ENCODE results near the gene S100A3. TPM values are rescaled to one million over a fixed set of nuclear protein-coding genes. Genes with fewer than 3 reads are reported as not detected.

Gene S100A3
- total RNA-seq, 3 donors from 2014 or later: not detected

DNA sequence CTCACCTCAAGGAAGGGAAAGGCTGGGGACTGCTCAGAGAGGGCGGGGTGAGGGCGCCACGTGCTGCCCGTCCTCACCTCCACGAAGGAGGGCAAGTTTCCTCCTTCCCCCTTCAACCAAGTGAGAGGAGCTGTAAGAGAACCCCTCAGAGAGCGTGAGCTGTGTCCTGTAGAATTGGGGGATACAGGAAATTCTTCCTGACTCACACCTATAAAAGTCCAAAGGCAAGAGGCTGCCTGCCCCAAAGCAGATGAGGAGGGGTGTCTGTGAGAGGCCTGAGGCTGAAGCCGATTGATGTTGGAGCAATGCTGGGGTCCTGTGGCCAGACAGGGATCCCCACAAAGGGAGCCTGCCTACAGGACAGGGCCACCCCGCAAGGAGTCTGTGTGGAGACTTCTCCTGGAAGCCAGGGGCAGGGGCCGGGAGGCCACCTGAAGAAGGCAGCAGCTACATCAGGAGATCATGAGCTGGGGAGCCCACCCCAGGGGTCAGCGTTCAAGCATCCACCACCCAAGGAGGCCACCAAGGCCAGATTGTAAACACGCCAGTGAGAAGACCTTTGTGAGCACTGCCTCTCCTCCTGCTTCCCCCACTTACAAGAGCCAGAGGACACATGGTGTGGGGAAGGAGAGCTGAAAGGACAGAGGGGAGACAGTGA, 41.0 kb downstream of the S100A3 start:
- H3K27me3 Mint-ChIP-seq (ENCODE audit: low read depth): no peaks in the 10 kb centered on the region
- peaks cover 9% of the 10 kb centered on the region for H3K4me1 Mint-ChIP-seq (ENCODE audit: low read depth)
- H3K36me3 Mint-ChIP-seq (ENCODE audit: insufficient read depth): no peaks in the 10 kb centered on the region
- H3K4me3 Mint-ChIP-seq: no peak overlapping the region
- ATAC-seq: no peak
- H3K9me3 Mint-ChIP-seq: no peaks in the 10 kb centered on the region
- DNase-seq: no peak

DNA sequence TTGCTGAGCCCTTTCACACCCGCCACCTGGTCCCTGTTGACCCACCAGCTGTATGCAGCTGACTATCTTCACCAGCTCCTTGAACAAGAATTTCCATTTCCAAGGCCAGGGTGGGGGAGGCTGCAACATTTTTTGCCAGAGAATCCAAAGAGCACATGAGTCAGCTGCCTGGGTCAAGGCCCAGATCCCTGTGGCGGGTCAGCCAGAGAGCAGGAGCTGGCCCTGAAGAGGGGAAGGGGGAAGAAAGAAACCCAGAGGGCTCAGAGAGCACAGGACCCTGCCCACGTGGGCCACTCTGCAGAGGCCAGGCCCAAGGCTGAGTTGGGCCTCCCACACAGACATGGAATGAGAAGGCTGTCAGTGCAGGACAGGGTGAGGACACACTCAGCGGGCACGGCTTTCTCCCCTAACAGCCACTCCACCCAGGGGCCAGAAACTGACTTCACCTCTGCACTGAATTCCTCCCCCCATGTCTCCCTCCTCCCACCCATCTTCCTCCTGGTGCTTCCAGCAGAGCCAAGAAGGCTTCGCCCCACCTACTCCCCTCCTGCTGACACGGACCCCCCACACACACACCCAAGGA, 42.1 kb downstream of the S100A3 start:
- no peak for ATAC-seq
- DNase-seq: no peak
- no peaks in the 10 kb centered on the region for H3K9me3 Mint-ChIP-seq
- H3K36me3 Mint-ChIP-seq (ENCODE audit: insufficient read depth): no peaks in the 10 kb centered on the region
- no peaks in the 10 kb centered on the region for H3K27me3 Mint-ChIP-seq (ENCODE audit: low read depth)
- H3K4me3 Mint-ChIP-seq: no peak overlapping the region
- H3K4me1 Mint-ChIP-seq (ENCODE audit: low read depth): peaks cover 8% of the 10 kb centered on the region

DNA sequence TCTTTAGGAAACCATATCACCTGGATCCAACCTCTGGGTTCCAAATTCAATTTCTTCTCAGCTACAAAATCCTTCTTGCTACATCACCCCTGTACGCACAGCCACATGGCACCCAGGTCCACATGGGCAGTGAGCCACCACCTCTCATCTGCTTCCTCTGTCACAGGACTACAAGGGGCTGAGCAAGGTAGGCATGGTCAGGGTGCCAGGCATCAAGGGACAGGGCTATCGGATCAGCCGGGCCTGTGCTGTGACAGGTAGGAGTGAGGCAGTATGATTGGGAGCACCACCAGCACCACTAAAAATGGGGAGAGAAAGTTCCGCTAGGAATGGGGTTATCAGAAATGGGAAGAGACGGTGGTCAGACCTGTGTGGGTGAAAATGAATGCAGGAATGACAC, 42.7 kb downstream of the S100A3 start:
- Mint-ChIP-seq H3K9me3 (no peaks in the 10 kb centered on the region), H3K4me1 (ENCODE audit: low read depth) (peaks cover 6% of the 10 kb centered on the region), H3K27me3 (ENCODE audit: low read depth) (no peaks in the 10 kb centered on the region), H3K36me3 (ENCODE audit: insufficient read depth) (no peaks in the 10 kb centered on the region), H3K4me3 (no peak overlapping the region)
- DNase-seq: no peak
- ATAC-seq: no peak

DNA sequence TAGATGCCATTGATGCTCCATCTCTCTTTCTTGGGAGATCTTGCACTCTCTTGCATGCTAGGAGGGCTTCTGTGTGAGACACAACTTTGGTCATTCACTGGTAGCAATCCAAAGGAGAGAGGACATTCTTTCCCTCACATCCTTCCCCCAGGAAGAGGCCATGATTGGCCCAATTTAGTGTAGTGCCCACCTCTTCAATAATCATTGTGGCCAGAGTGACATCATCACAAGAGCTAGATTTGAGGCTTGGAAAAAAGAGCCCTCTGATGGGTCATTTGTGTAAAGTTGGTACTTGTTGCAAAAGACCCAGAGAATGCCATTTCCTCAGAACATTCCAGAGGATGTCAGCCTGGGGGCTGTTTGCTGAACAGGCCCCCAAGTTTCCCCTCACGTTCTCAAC, 43.5 kb downstream of the S100A3 start:
- no peak for DNase-seq
- Mint-ChIP-seq H3K27me3 (ENCODE audit: low read depth) (no peaks in the 10 kb centered on the region), H3K36me3 (ENCODE audit: insufficient read depth) (no peaks in the 10 kb centered on the region), H3K4me1 (ENCODE audit: low read depth) (no peaks in the 10 kb centered on the region), H3K9me3 (no peaks in the 10 kb centered on the region), H3K4me3 (no peak overlapping the region)
- ATAC-seq: no peak

DNA sequence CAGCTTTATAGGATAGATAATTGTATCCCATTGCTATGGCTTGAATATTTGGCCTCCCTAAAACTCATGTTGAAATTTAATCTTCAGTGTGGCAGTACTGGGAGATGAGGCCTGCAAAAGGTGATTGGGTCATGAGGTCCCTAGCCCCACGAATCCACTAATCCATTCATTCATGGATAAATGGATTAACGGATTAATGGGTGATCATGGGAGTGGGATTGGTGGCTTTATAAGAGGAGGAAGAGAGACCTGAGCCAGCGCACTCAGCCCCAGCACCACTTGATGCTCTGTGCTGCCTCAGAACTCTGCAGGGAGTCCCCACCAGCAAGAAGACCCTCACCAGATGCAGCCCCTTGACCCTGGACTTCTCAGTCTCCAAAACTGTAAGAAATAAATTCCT, 45.3 kb downstream of the S100A3 start:
- DNase-seq (no peak), ATAC-seq (no peak)
- H3K27me3 Mint-ChIP-seq (ENCODE audit: low read depth): peaks cover 6% of the 10 kb centered on the region
- no peaks in the 10 kb centered on the region for H3K4me1 Mint-ChIP-seq (ENCODE audit: low read depth)
- no peak overlapping the region for H3K4me3 Mint-ChIP-seq
- no peaks in the 10 kb centered on the region for H3K36me3 Mint-ChIP-seq (ENCODE audit: insufficient read depth)
- no peaks in the 10 kb centered on the region for H3K9me3 Mint-ChIP-seq

DNA sequence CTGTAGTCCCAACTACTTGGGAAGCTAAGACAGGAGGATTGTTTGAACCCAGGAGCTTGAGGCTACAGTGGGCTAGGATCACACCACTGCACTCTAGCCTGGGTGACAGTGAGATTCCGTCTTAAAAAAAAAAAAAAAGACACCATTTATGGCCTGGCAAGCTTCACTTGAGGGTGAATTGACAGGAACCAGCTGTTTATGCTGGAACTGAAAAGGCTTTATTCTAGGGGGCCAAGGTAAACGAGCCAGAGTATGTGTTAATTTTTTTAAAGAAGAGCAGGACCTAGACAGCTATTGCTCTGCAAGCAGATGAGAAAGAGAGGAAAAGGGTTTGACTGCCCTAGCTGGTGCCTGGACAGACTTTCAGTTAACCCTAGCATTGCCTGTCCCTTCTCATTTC, 50.3 kb downstream of the S100A3 start:
- no peak for ATAC-seq
- no peak for DNase-seq
- Mint-ChIP-seq H3K9me3 (no peaks in the 10 kb centered on the region), H3K36me3 (ENCODE audit: insufficient read depth) (no peaks in the 10 kb centered on the region), H3K4me3 (no peak overlapping the region), H3K4me1 (ENCODE audit: low read depth) (peaks cover 2% of the 10 kb centered on the region), H3K27me3 (ENCODE audit: low read depth) (peaks cover 24% of the 10 kb centered on the region)

Other genes with a start within 250 kb of the S100A3 start
- gene PGLYRP3, start 236.3 kb downstream of the S100A3 start, total RNA-seq: not detected
- gene PGLYRP4, start 200.4 kb downstream of the S100A3 start, total RNA-seq: not detected
- under 1 TPM in 1 of 3 donors, not detected in 2; 0.38 TPM for gene S100A9, start 191.4 kb downstream of the S100A3 start, total RNA-seq
- gene S100A12, start 173.6 kb downstream of the S100A3 start, total RNA-seq: not detected
- not detected for gene S100A8, start 158.2 kb downstream of the S100A3 start, total RNA-seq
- not detected for gene S100A7A, start 132.7 kb downstream of the S100A3 start, total RNA-seq
- not detected for gene S100A7, start 88.6 kb downstream of the S100A3 start, total RNA-seq
- gene S100A6, start 13.3 kb downstream of the S100A3 start, total RNA-seq: 100 to 1,000 TPM; 133 to 188 (median 134) TPM
- gene S100A5, start 8.3 kb downstream of the S100A3 start, total RNA-seq: 1 to 10 TPM in 1 of 3 donors, under 1 TPM in 2; 0.74 to 2.5 (median 0.95) TPM
- 10 to 100 TPM; 19.6 to 40.3 (median 21.7) TPM for gene S100A4, start 3.5 kb downstream of the S100A3 start, total RNA-seq
- 1 to 10 TPM in 1 of 3 donors, under 1 TPM in 2; 0.40 to 1.2 (median 0.76) TPM for gene S100A2, start 16.6 kb upstream of the S100A3 start, total RNA-seq
- under 1 TPM in 2 of 3 donors, not detected in 1; 0.24 to 0.29 TPM for gene S100A16, start 63.9 kb upstream of the S100A3 start, total RNA-seq
- under 1 TPM in 2 of 3 donors, not detected in 1; 0.32 to 0.43 TPM for gene S100A14, start 67.1 kb upstream of the S100A3 start, total RNA-seq
- gene S100A13, start 78.2 kb upstream of the S100A3 start, total RNA-seq: 1 to 10 TPM; 2.0 to 4.9 (median 3.3) TPM
- not detected for gene S100A1, start 79.2 kb upstream of the S100A3 start, total RNA-seq
- 100 to 1,000 TPM; 111 to 117 (median 114) TPM for gene CHTOP, start 84.8 kb upstream of the S100A3 start, total RNA-seq
- 10 to 100 TPM; 32.1 to 36.8 (median 32.7) TPM for gene SNAPIN, start 109.4 kb upstream of the S100A3 start, total RNA-seq
- gene ILF2, start 121.7 kb upstream of the S100A3 start, total RNA-seq: 100 to 1,000 TPM; 525 to 559 (median 531) TPM
- gene NPR1, start 129.4 kb upstream of the S100A3 start, total RNA-seq: under 1 TPM; 0.16 to 0.26 (median 0.23) TPM
- gene INTS3, start 178.8 kb upstream of the S100A3 start, total RNA-seq: 10 to 100 TPM; 46.9 to 49.4 (median 48.5) TPM
- 1 to 10 TPM; 3.8 to 6.0 (median 6.0) TPM for gene SLC27A3, start 226.1 kb upstream of the S100A3 start, total RNA-seq